ENCODE results near the gene ARHGAP30. TPM values are rescaled to one million over a fixed set of nuclear protein-coding genes. Genes with fewer than 3 reads are reported as not detected.

Gene ARHGAP30
- total and polyA plus RNA-seq, 2 of the 8 experiments (the other 6 are each of a cell fraction or from before 2014, with no cell fraction given) = 0.27 to 0.39 TPM

GRCh38 chr1:161069241-161069640 is 450 bp downstream of the ARHGAP30 start:
- H2AFZ ChIP-seq (ENCODE audit: low read length) = no peak overlapping the region
- ChIA-PET POLR2A (ENCODE audit: partially characterized antibody) (interaction anchor here (1.3 to 1.6 kb wide), 4 partner anchors 9 to 63 kb away, joined by 4 to 6 read pairs (median 4); partner anchors contain the start of genes DEDD and KLHDC9), CTCF (ENCODE audit: partially characterized antibody) (interaction anchor here (1.7 to 17.8 kb wide), 6 partner anchors 8 to 28 kb away, joined by 4 to 282 read pairs (median 20); partner anchors contain the start of genes KLHDC9 and NECTIN4)
- H3K23ac ChIP-seq (ENCODE audit: insufficient read length) = no peak overlapping the region
- no peak overlapping the region for H4K5ac ChIP-seq (ENCODE audit: insufficient read length, low read depth, low read length)
- no peak overlapping the region for H2BK20ac ChIP-seq (ENCODE audit: low read length)
- peak overlapping the region; percentile 70 for H4K8ac ChIP-seq (ENCODE audit: extremely low read depth, insufficient read depth, low read length)
- H3K14ac ChIP-seq (ENCODE audit: insufficient read length) = no peak overlapping the region
- peak overlapping the region; percentile 84 for H3K4ac ChIP-seq (replicated peaks; ENCODE audit: insufficient read length, low read depth, low read length)
- no peak overlapping the region for H3K56ac ChIP-seq (replicated peaks; ENCODE audit: insufficient read length, low read depth, low read length)
- H4K91ac ChIP-seq (replicated peaks; ENCODE audit: insufficient read length, low read length) = peak overlapping the region; percentile 50
- 0 out of 2 replicates have a peak overlapping the region, but pooled peaks have one; percentile 29 for H2BK15ac ChIP-seq (ENCODE audit: low read length)
- no peak overlapping the region for H2AK5ac ChIP-seq (ENCODE audit: low read depth, low read length)
- no peak for TF ChIP-seq SAP30 (IDR thresholded peaks at IDR 0.05; ENCODE audit: insufficient read depth, insufficient replicate concordance, low read length)
- TF ChIP-seq JUN (IDR thresholded peaks at IDR 0.05; ENCODE audit: low read depth, low read length) = no peak
- TF ChIP-seq NRF1 (IDR thresholded peaks at IDR 0.05; ENCODE audit: low read depth, low read length) = no peak
- no peak for TF ChIP-seq RNF2 (IDR thresholded peaks at IDR 0.05; ENCODE audit: borderline replicate concordance, low read depth, low read length, missing control alignments, poor library complexity, severe bottlenecking)
- TF ChIP-seq SIRT6 (IDR thresholded peaks at IDR 0.05; ENCODE audit: low read length) = no peak
- TF ChIP-seq RFX5 (IDR thresholded peaks at IDR 0.05; ENCODE audit: borderline replicate concordance, low read depth, low read length) = no peak
- TF ChIP-seq JUND (IDR thresholded peaks at IDR 0.05; ENCODE audit: low read length) = no peak
- no peak for TF ChIP-seq BCL11A (IDR thresholded peaks at IDR 0.05; ENCODE audit: low read depth in 2 of 2, low read length in 2 of 2)
- H3K18ac ChIP-seq (ENCODE audit: extremely low read depth, low read length) = no peak overlapping the region
- no peak overlapping the region for H3K27ac ChIP-seq (ENCODE audit: low read depth, low read length)
- no peaks in the 10 kb centered on the region for H3K27me3 ChIP-seq (replicated peaks in 1 of 4; ENCODE audit: control insufficient read depth in 3 of 4, extremely low read depth in 1 of 4, insufficient read depth in 3 of 4, low read length in 3 of 4)
- WGBS, 2 experiments (ENCODE audit: extremely low coverage in 1 of 2, insufficient coverage in 1 of 2, insufficient read length in 1 of 2, insufficient replicate concordance in 2 of 2, low coverage in 1 of 2, low lambda C conversion rate in 2 of 2, missing lambda C conversion rate in 1 of 2) = 91% methylated on average over 7 of the region's 9 CpGs; no CpG with 5 or more reads in 1 of the 2 experiments
- no peak for DNase-seq (ENCODE audit: low read depth in 1 of 2, low spot score in 2 of 2)
- H3K36me3 ChIP-seq (ENCODE audit: control insufficient read depth in 2 of 4, insufficient read depth in 4 of 4, low read length in 3 of 4) = no peaks in the 10 kb centered on the region
- H3K4me1 ChIP-seq (replicated peaks in 1 of 4; ENCODE audit: control insufficient read depth in 3 of 4, insufficient read depth in 4 of 4, low read length in 3 of 4) = peaks cover 0 to 8% (median 3%) of the 10 kb centered on the region in 4 experiments; a peak in 3 of 7 replicates
- no peaks in the 10 kb centered on the region for H3K79me1 ChIP-seq (ENCODE audit: low read depth, low read length)
- H2BK12ac ChIP-seq (ENCODE audit: low read depth, low read length) = no peak overlapping the region
- no peak overlapping the region for H3K9ac ChIP-seq (replicated peaks in 1 of 4; ENCODE audit: extremely low read depth in 1 of 4, low read depth in 3 of 4, low read length in 3 of 4)
- no peak overlapping the region for H3K4me2 ChIP-seq (ENCODE audit: insufficient read depth in 1 of 2, low read depth in 2 of 2, low read length in 2 of 2)
- H3K79me2 ChIP-seq (ENCODE audit: control insufficient read depth in 1 of 2, insufficient read depth in 2 of 2, low read length in 2 of 2) = no peaks in the 10 kb centered on the region
- no peak overlapping the region; the same call in 1 of the 2 replicates for H2BK5ac ChIP-seq (ENCODE audit: low read depth, low read length)
- no peaks in the 10 kb centered on the region for H3K23me2 ChIP-seq (ENCODE audit: low read depth, low read length)
- H3K9me3 ChIP-seq (ENCODE audit: insufficient read depth in 2 of 2, low read depth in 1 of 2, low read length in 1 of 2) = no peaks in the 10 kb centered on the region
- no peak overlapping the region for H2BK120ac ChIP-seq (replicated peaks; ENCODE audit: low read depth, low read length)
- no peak for FAIRE-seq
- peaks cover 0 to 3% of the 10 kb centered on the region in 2 experiments for H4K20me1 ChIP-seq (replicated peaks in 1 of 2; ENCODE audit: control insufficient read depth in 1 of 2, insufficient read depth in 2 of 2, low read length in 2 of 2)
- no peak overlapping the region for H3K4me3 ChIP-seq (ENCODE audit: extremely low read depth in 1 of 4, insufficient read depth in 2 of 4, low read depth in 3 of 4, low read length in 4 of 4)

All from H1 (cell line).